ENCODE results near the gene XAB2.
"Not testable (repeated sequence)": the region's sequence is repeated elsewhere in the genome, so short reads cannot be mapped to it uniquely, and the experiment has no call there.

XAB2 gene

GRCh38 chr19:7596211-7596937, 33.0 kb downstream of the XAB2 start:
- Histone ChIP-seq H3K4me3 (peak overlapping the region; percentile 87), H3K9ac (ENCODE audit: insufficient read length) (peak overlapping the region; percentile 85), H3K9me3 (ENCODE audit: low read depth, low read length) (no peaks in the 10 kb centered on the region), H3K36me3 (ENCODE audit: insufficient read depth, low read length) (no peaks in the 10 kb centered on the region), H3K27ac (no peak overlapping the region)
- TF ChIP-seq POLR2AphosphoS5 (IDR thresholded peaks at IDR 0.05; ENCODE audit: borderline replicate concordance, low read depth, low read length) (no peak), EZH2 (IDR thresholded peaks at IDR 0.05) (no peak), FOXP2 (optimal IDR thresholded peaks at IDR 0.05; ENCODE audit: control extremely low read depth, extremely low read length, insufficient read depth) (no peak)
- no peak for DNase-seq (ENCODE audit: low read depth, low spot score)

DNA sequence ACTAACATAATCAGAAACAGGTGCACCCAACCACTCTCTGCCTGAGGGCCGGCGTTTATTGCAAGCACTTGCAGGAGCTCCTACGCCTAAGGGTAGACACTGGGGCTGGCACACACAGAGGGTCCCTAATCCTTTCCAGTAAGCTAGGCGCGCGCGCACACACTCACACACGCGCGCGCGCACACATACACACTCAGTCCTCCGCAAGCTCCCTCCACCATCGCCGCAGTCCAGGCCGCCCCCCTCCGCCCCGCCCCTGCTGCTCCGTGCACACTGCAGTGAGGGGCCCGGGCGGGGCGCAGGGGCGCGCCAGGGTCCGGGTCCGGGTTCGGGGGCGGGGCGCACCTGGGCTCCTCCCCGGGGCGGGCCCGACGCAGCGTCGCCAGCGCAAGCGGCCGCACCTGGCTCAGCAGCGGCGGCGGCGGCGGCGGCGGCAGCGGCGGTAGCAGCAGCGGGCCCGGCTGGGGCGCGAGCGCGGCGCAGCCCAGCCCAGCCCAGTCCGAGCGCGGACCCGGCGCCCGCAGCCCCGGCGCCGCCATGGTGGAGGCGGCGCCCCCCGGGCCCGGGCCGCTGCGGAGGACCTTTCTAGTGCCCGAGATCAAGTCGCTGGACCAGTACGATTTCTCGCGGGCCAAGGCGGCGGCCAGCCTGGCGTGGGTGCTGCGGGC, 33.7 kb downstream of the XAB2 start, which contains the start of gene CAMSAP3:
Gene CAMSAP3 (plus strand): TSS at position 398 of the 668 bp plus-strand sequence. CDS start 140 bp downstream, at position 538.
- TF ChIP-seq POLR2AphosphoS5 (IDR thresholded peaks at IDR 0.05; ENCODE audit: borderline replicate concordance, low read depth, low read length) (no peak), EZH2 (IDR thresholded peaks at IDR 0.05) (no peak), FOXP2 (optimal IDR thresholded peaks at IDR 0.05; ENCODE audit: control extremely low read depth, extremely low read length, insufficient read depth) (peak; percentile 60)
- no peaks in the 10 kb centered on the region for H3K36me3 ChIP-seq (ENCODE audit: insufficient read depth, low read length)
- peak within 1 kb of the TSS; percentile 85 for H3K9ac ChIP-seq (ENCODE audit: insufficient read length)
- peak; percentile 88 for DNase-seq (ENCODE audit: low read depth, low spot score)
- no peaks in the 10 kb centered on the region for H3K9me3 ChIP-seq (ENCODE audit: low read depth, low read length)
- peak within 1 kb of the TSS; percentile 59; the same call in 1 of the 2 replicates for H3K27ac ChIP-seq
- H3K4me3 ChIP-seq, result peak within 1 kb of the TSS; percentile 87

- Histone ChIP-seq H3K9me3 (ENCODE audit: low read depth, low read length) (no peaks in the 10 kb centered on the region), H3K4me3 (no peak overlapping the region), H3K9ac (ENCODE audit: insufficient read length) (no peak overlapping the region), H3K36me3 (ENCODE audit: insufficient read depth, low read length) (no peaks in the 10 kb centered on the region), H3K27ac (no peak overlapping the region)
- TF ChIP-seq FOXP2 (optimal IDR thresholded peaks at IDR 0.05; ENCODE audit: control extremely low read depth, extremely low read length, insufficient read depth) (no peak), EZH2 (IDR thresholded peaks at IDR 0.05) (no peak)
- DNase-seq (ENCODE audit: low read depth, low spot score), result no peak
Measured at GRCh38 chr19:7590256-7590655, 39.1 kb downstream of the XAB2 start.

- Histone ChIP-seq H3K4me3 (no peak overlapping the region), H3K27ac (no peak overlapping the region), H3K9ac (ENCODE audit: insufficient read length) (no peak overlapping the region), H3K9me3 (ENCODE audit: low read depth, low read length) (no peaks in the 10 kb centered on the region), H3K36me3 (ENCODE audit: insufficient read depth, low read length) (no peaks in the 10 kb centered on the region)
- TF ChIP-seq EZH2 (IDR thresholded peaks at IDR 0.05) (no peak), POLR2AphosphoS5 (IDR thresholded peaks at IDR 0.05; ENCODE audit: borderline replicate concordance, low read depth, low read length) (no peak), FOXP2 (optimal IDR thresholded peaks at IDR 0.05; ENCODE audit: control extremely low read depth, extremely low read length, insufficient read depth) (no peak)
- no peak for DNase-seq (ENCODE audit: low read depth, low spot score)
Measured at GRCh38 chr19:7589822-7590221, 39.5 kb downstream of the XAB2 start.

DNA sequence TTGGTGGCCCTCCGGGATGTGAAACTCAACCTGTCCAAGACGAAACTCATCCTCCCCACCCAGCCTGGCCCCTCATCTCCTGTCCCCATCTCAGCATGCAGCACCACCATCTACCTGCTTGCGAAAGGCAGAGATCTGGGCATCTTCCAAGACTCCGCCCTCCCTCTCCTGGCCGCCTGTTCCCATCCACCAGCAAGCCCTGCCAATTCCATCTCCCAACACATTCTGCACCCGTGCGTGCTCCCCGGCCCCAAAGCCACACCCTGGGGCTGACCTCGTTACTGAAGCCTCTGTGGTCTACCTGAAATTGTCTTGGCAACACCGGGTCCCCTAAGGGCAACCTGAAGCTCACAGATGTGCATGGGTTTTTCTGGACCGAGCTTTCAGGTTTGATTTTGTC, 46.9 kb downstream of the XAB2 start:
- Histone ChIP-seq H3K4me3 (no peak overlapping the region), H3K36me3 (ENCODE audit: insufficient read depth, low read length) (no peaks in the 10 kb centered on the region), H3K9ac (ENCODE audit: insufficient read length) (no peak overlapping the region), H3K9me3 (ENCODE audit: low read depth, low read length) (no peaks in the 10 kb centered on the region), H3K27ac (no peak overlapping the region)
- DNase-seq (ENCODE audit: low read depth, low spot score), result no peak
- no peak for TF ChIP-seq POLR2AphosphoS5 (IDR thresholded peaks at IDR 0.05; ENCODE audit: borderline replicate concordance, low read depth, low read length)
- TF ChIP-seq EZH2 (IDR thresholded peaks at IDR 0.05), result no peak
- no peak for TF ChIP-seq FOXP2 (optimal IDR thresholded peaks at IDR 0.05; ENCODE audit: control extremely low read depth, extremely low read length, insufficient read depth)

DNA sequence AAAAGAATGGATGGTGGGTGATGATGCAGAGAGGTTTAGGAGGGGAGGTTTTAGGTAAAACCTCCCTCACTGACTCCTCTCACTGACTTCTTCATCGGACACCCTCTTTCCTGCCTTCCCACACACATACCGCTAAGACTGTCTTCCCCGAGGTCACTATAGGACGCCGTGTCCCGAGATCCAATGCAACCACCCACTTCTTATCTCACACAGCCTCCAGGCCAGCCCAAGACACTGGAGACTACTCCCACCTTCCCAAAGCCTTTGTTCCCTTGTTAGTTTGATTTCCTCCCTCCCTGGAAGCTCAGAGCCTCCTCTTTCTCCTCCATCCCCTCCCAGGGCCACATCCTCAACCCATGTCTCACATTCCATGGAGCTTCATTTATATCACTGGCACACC, 50.2 kb downstream of the XAB2 start:
- no peak for DNase-seq (ENCODE audit: low read depth, low spot score)
- no peak for TF ChIP-seq POLR2AphosphoS5 (IDR thresholded peaks at IDR 0.05; ENCODE audit: borderline replicate concordance, low read depth, low read length)
- no peak for TF ChIP-seq FOXP2 (optimal IDR thresholded peaks at IDR 0.05; ENCODE audit: control extremely low read depth, extremely low read length, insufficient read depth)
- TF ChIP-seq EZH2 (IDR thresholded peaks at IDR 0.05), result no peak
- Histone ChIP-seq H3K4me3 (no peak overlapping the region), H3K36me3 (ENCODE audit: insufficient read depth, low read length) (no peaks in the 10 kb centered on the region), H3K27ac (no peak overlapping the region), H3K9ac (ENCODE audit: insufficient read length) (no peak overlapping the region), H3K9me3 (ENCODE audit: low read depth, low read length) (no peaks in the 10 kb centered on the region)

GRCh38 chr19:7578127-7578526, 51.2 kb downstream of the XAB2 start:
- H3K4me3 ChIP-seq, result no peak overlapping the region
- no peaks in the 10 kb centered on the region for H3K36me3 ChIP-seq (ENCODE audit: insufficient read depth, low read length)
- DNase-seq (ENCODE audit: low read depth, low spot score), result no peak
- no peak overlapping the region for H3K9ac ChIP-seq (ENCODE audit: insufficient read length)
- H3K9me3 ChIP-seq (ENCODE audit: low read depth, low read length), result no peaks in the 10 kb centered on the region
- H3K27ac ChIP-seq, result no peak overlapping the region
- TF ChIP-seq EZH2 (IDR thresholded peaks at IDR 0.05) (no peak), POLR2AphosphoS5 (IDR thresholded peaks at IDR 0.05; ENCODE audit: borderline replicate concordance, low read depth, low read length) (no peak), FOXP2 (optimal IDR thresholded peaks at IDR 0.05; ENCODE audit: control extremely low read depth, extremely low read length, insufficient read depth) (no peak)

GRCh38 chr19:7577422-7577821, 51.9 kb downstream of the XAB2 start:
- not testable (repeated sequence) for H3K27ac ChIP-seq; DNase-seq (ENCODE audit: low read depth, low spot score); H3K9ac ChIP-seq (ENCODE audit: insufficient read length); H3K36me3 ChIP-seq (ENCODE audit: insufficient read depth, low read length); H3K9me3 ChIP-seq (ENCODE audit: low read depth, low read length); H3K4me3 ChIP-seq
